Tibial nerve (tissue), 4 donors: ENCODE measurements around the gene ITGA11.

ENCODE experiments used
- EP300 ChIP-seq, 2 donors: sonication (generic); formaldehyde crosslinking; IDR thresholded peaks; one replicate each; pipeline ENCODE4 v1.6.1; 2017; ENCODE audit warnings: antibody characterized with exemption in 2 of 2, mild to moderate bottlenecking in 1 of 2
- TF ChIP-seq, protein P1 (sequence below), 5 experiments: fragments of 200-600 bp in 3 of 5; fragments of 450-650 bp in 2 of 5; sonication (generic) in 3 of 5; IDR thresholded peaks; one replicate each; pipeline ENCODE4 v1.5.1; 2016 to 2019; ENCODE audit warnings: antibody characterized with exemption in 5 of 5, mild to moderate bottlenecking in 3 of 5, moderate library complexity in 2 of 5

GRCh38 chr15:68470976-68471375, 39.0 kb upstream of the ITGA11 start:
- TF ChIP-seq, protein P1, sequence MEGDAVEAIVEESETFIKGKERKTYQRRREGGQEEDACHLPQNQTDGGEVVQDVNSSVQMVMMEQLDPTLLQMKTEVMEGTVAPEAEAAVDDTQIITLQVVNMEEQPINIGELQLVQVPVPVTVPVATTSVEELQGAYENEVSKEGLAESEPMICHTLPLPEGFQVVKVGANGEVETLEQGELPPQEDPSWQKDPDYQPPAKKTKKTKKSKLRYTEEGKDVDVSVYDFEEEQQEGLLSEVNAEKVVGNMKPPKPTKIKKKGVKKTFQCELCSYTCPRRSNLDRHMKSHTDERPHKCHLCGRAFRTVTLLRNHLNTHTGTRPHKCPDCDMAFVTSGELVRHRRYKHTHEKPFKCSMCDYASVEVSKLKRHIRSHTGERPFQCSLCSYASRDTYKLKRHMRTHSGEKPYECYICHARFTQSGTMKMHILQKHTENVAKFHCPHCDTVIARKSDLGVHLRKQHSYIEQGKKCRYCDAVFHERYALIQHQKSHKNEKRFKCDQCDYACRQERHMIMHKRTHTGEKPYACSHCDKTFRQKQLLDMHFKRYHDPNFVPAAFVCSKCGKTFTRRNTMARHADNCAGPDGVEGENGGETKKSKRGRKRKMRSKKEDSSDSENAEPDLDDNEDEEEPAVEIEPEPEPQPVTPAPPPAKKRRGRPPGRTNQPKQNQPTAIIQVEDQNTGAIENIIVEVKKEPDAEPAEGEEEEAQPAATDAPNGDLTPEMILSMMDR (IDR thresholded peaks at IDR 0.05): no peak
- TF ChIP-seq EP300 (IDR thresholded peaks at IDR 0.05): no peak
